ENCODE data around the gene PPP1R16B. TPM values are rescaled to one million over a fixed set of nuclear protein-coding genes. Genes with fewer than 3 reads are reported as not detected.

Gene PPP1R16B
- total and polyA plus RNA-seq, 2 experiments from 2014 or later: 0.28 to 0.33 TPM

GRCh38 chr20:38969708-38970107 is 164.2 kb downstream of the PPP1R16B start:
- H3K27me3 ChIP-seq: no peaks in the 10 kb centered on the region
- no peak overlapping the region for H2AFZ ChIP-seq
- peaks cover 33% of the 10 kb centered on the region for H3K79me2 ChIP-seq
- 74% methylated on average over 4 of the region's 4 CpGs for WGBS (ENCODE audit: low lambda C conversion rate, missing lambda C conversion rate)
- H4K20me1 ChIP-seq (ENCODE audit: insufficient read depth, poor library complexity, severe bottlenecking): no peaks in the 10 kb centered on the region
- H3K4me3 ChIP-seq: no peak overlapping the region
- TF ChIP-seq CTCF (IDR thresholded peaks at IDR 0.05; ENCODE audit: poor library complexity) (no peak), EZH2 (IDR thresholded peaks at IDR 0.05; ENCODE audit: borderline replicate concordance) (no peak), EZH2phosphoT487 (IDR thresholded peaks at IDR 0.05; ENCODE audit: low read depth, severe bottlenecking, unreplicated experiment) (no peak)
- peak overlapping the region; percentile 67 for H3K27ac ChIP-seq
- no peaks in the 10 kb centered on the region for H3K36me3 ChIP-seq (replicated peaks; ENCODE audit: insufficient read depth, low read depth)
- DNase-seq (ENCODE audit: low spot score): peak; percentile 44
- no peaks in the 10 kb centered on the region for H3K9me2 ChIP-seq (replicated peaks; ENCODE audit: insufficient read depth)
- no peaks in the 10 kb centered on the region for H3K9me3 ChIP-seq (ENCODE audit: low read depth)
- no peak overlapping the region for H3K4me2 ChIP-seq
- H3K4me1 ChIP-seq (ENCODE audit: insufficient read depth): no peaks in the 10 kb centered on the region

GRCh38 chr20:38970302-38970701 is 164.8 kb downstream of the PPP1R16B start:
- no peaks in the 10 kb centered on the region for H3K9me2 ChIP-seq (replicated peaks; ENCODE audit: insufficient read depth)
- TF ChIP-seq EZH2phosphoT487 (IDR thresholded peaks at IDR 0.05; ENCODE audit: low read depth, severe bottlenecking, unreplicated experiment) (no peak), EZH2 (IDR thresholded peaks at IDR 0.05; ENCODE audit: borderline replicate concordance) (no peak), CTCF (IDR thresholded peaks at IDR 0.05; ENCODE audit: poor library complexity) (no peak)
- H3K9me3 ChIP-seq (ENCODE audit: low read depth): no peaks in the 10 kb centered on the region
- no peak overlapping the region for H3K4me2 ChIP-seq
- H3K27ac ChIP-seq: peak overlapping the region; percentile 67
- H3K79me2 ChIP-seq: peaks cover 27% of the 10 kb centered on the region
- no peaks in the 10 kb centered on the region for H3K27me3 ChIP-seq
- H2AFZ ChIP-seq: no peak overlapping the region
- WGBS (ENCODE audit: low lambda C conversion rate, missing lambda C conversion rate): 97% methylated on average over 1 of the region's 1 CpG
- no peaks in the 10 kb centered on the region for H3K4me1 ChIP-seq (ENCODE audit: insufficient read depth)
- DNase-seq (ENCODE audit: low spot score): no peak
- H4K20me1 ChIP-seq (ENCODE audit: insufficient read depth, poor library complexity, severe bottlenecking): no peaks in the 10 kb centered on the region
- no peak overlapping the region for H3K4me3 ChIP-seq
- H3K36me3 ChIP-seq (replicated peaks; ENCODE audit: insufficient read depth, low read depth): no peaks in the 10 kb centered on the region

Small RNA genes within 50 kb of the gene (small RNA-seq; reads per million reads assigned to genes)
- gene AL023803.1: not detected

Other genes with a start within 250 kb of the PPP1R16B start
- not detected in 2 replicates for gene ADIG, start 224.5 kb upstream of the PPP1R16B start, total RNA-seq
- not detected in 2 replicates for gene ADIG, start 224.5 kb upstream of the PPP1R16B start, polyA plus RNA-seq
- 0.28 and 1.2 TPM in 2 replicates for gene ARHGAP40, start 203.9 kb upstream of the PPP1R16B start, total RNA-seq
- 1.1 and 2.4 TPM in 2 replicates for gene ARHGAP40, start 203.9 kb upstream of the PPP1R16B start, polyA plus RNA-seq
- not detected in 2 replicates for gene SLC32A1, start 81.2 kb upstream of the PPP1R16B start, total RNA-seq
- gene SLC32A1, start 81.2 kb upstream of the PPP1R16B start, polyA plus RNA-seq: not detected in 2 replicates
- gene ACTR5, start 57.2 kb upstream of the PPP1R16B start, total RNA-seq: 5.4 and 8.5 TPM in 2 replicates
- gene ACTR5, start 57.2 kb upstream of the PPP1R16B start, polyA plus RNA-seq: 8.1 and 10.1 TPM in 2 replicates
- gene FAM83D, start 120.7 kb downstream of the PPP1R16B start, total RNA-seq: 5.0 and 5.4 TPM in 2 replicates
- 5.2 and 6.3 TPM in 2 replicates for gene FAM83D, start 120.7 kb downstream of the PPP1R16B start, polyA plus RNA-seq
- gene DHX35, start 156.6 kb downstream of the PPP1R16B start, total RNA-seq: 8.6 and 10.6 TPM in 2 replicates
- 4.4 and 6.7 TPM in 2 replicates for gene DHX35, start 156.6 kb downstream of the PPP1R16B start, polyA plus RNA-seq